ENCODE data around the gene TTC23L.
A peak's percentile ranks its signal among the peaks of the same experiment; 100 is the strongest.

TTC23L gene

GRCh38 chr5:34930870-34931269 is 91.9 kb downstream of the TTC23L start:
- no peak for TF ChIP-seq CTCF (IDR thresholded peaks at IDR 0.05; ENCODE audit: insufficient read depth, low read depth, low read length, missing control alignments)
- no peak for DNase-seq (ENCODE audit: low read depth)
- H3K4me3 ChIP-seq (ENCODE audit: low read length), result peak overlapping the region; percentile 77

GRCh38 chr5:34932947-34933346 is 94.0 kb downstream of the TTC23L start:
- DNase-seq (ENCODE audit: low read depth), result no peak
- TF ChIP-seq CTCF (IDR thresholded peaks at IDR 0.05; ENCODE audit: insufficient read depth, low read depth, low read length, missing control alignments), result no peak
- no peak overlapping the region for H3K4me3 ChIP-seq (ENCODE audit: low read length)

- TF ChIP-seq CTCF (IDR thresholded peaks at IDR 0.05; ENCODE audit: insufficient read depth, low read depth, low read length, missing control alignments), result no peak
- H3K4me3 ChIP-seq (ENCODE audit: low read length), result no peak overlapping the region
- no peak for DNase-seq (ENCODE audit: low read depth)
These were observed 103.0 kb downstream of the TTC23L start for GRCh38 chr5:34941936-34942335.

GRCh38 chr5:34944044-34944443 is 105.1 kb downstream of the TTC23L start:
- H3K4me3 ChIP-seq (ENCODE audit: low read length), result no peak overlapping the region
- no peak for DNase-seq (ENCODE audit: low read depth)
- no peak for TF ChIP-seq CTCF (IDR thresholded peaks at IDR 0.05; ENCODE audit: insufficient read depth, low read depth, low read length, missing control alignments)

GRCh38 chr5:34944460-34945047 is 105.6 kb downstream of the TTC23L start:
- H3K4me3 ChIP-seq (ENCODE audit: low read length), result no peak overlapping the region
- DNase-seq (ENCODE audit: low read depth), result no peak
- TF ChIP-seq CTCF (IDR thresholded peaks at IDR 0.05; ENCODE audit: insufficient read depth, low read depth, low read length, missing control alignments), result no peak
